GM12875 (cell line): ENCODE results near the gene YWHAH.
"Not testable (repeated sequence)": the region's sequence is repeated elsewhere in the genome, so short reads cannot be mapped to it uniquely, and the experiment has no call there.

Source experiments
- H3K4me3 ChIP-seq: one replicate; pipeline ENCODE4 v1.5.1; 2011; ENCODE audit warnings: low read depth, low read length, control low read depth
- CTCF ChIP-seq: IDR thresholded peaks from 2 replicates; pipeline ENCODE4 v1.5.1; 2011; ENCODE audit warnings: low read depth, mild to moderate bottlenecking, control low read depth, inconsistent platforms, low read length, moderate library complexity, borderline replicate concordance; ENCODE audit not compliant: insufficient read depth

YWHAH gene

GRCh38 chr22:31977141-31977841, 33.0 kb downstream of the YWHAH start:
- peak; percentile 84 for TF ChIP-seq CTCF
- H3K4me3 ChIP-seq = no peak overlapping the region

- no peak overlapping the region for H3K4me3 ChIP-seq
- TF ChIP-seq CTCF = no peak
Observed at GRCh38 chr22:31977939-31978338, 33.6 kb downstream of the YWHAH start.

GRCh38 chr22:31980628-31981027, 36.3 kb downstream of the YWHAH start:
- no peak for TF ChIP-seq CTCF
- H3K4me3 ChIP-seq = no peak overlapping the region

GRCh38 chr22:31981976-31982375, 37.6 kb downstream of the YWHAH start:
- not testable (repeated sequence) for H3K4me3 ChIP-seq

GRCh38 chr22:31983911-31984656, 39.7 kb downstream of the YWHAH start:
- TF ChIP-seq CTCF = no peak

GRCh38 chr22:31987218-31987617, 42.9 kb downstream of the YWHAH start:
- TF ChIP-seq CTCF = no peak
- H3K4me3 ChIP-seq = no peak overlapping the region

More at GRCh38 chr22:31983911-31984656, 39.7 kb downstream of the YWHAH start:
- H3K4me3 ChIP-seq = no peak overlapping the region

- no peak overlapping the region for H3K4me3 ChIP-seq
- TF ChIP-seq CTCF = no peak
Observed at GRCh38 chr22:31991102-31991839, 46.9 kb downstream of the YWHAH start.
